ENCODE results near the gene GLT6D1. TPM values are rescaled to one million over a fixed set of nuclear protein-coding genes. Genes with fewer than 3 reads are reported as not detected.

GLT6D1 gene
- total RNA-seq, 1 donor from 2014 or later, result not detected

GRCh38 chr9:135660407-135660806 is 21.1 kb upstream of the GLT6D1 start:
- TF ChIP-seq CTCF (conservative IDR thresholded peaks at IDR 0.05; ENCODE audit: low read depth, low read length), result no peak
- no peak for DNase-seq (ENCODE audit: low read depth)
- no peak overlapping the region for H3K4me3 ChIP-seq (ENCODE audit: low read depth, low read length)

DNA sequence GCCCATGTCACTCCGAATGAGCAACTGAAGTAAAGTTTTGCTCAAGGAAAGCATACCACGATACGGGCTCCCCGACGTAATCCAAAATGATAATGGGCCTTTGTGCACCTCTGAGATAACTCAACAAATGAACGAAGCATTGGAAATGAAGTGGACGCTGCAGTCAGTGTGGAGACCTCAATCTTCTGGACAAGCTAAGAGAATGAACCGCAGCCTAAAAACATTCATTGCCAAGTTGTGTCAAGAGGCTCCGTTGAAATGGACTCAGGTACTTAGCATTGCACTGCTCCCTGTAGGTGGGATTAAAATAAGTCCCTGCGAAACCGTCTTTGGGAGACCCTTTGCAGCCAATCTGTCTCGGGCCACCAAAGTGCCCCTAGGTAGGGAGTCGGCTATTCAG is 19.9 kb upstream of the GLT6D1 start:
- no peak overlapping the region for H3K4me3 ChIP-seq (ENCODE audit: low read depth, low read length)
- TF ChIP-seq CTCF (conservative IDR thresholded peaks at IDR 0.05; ENCODE audit: low read depth, low read length), result no peak

GRCh38 chr9:135657416-135657815 is 18.1 kb upstream of the GLT6D1 start:
- no peak for TF ChIP-seq CTCF (conservative IDR thresholded peaks at IDR 0.05; ENCODE audit: low read depth, low read length)
- no peak overlapping the region for H3K4me3 ChIP-seq (ENCODE audit: low read depth, low read length)
- DNase-seq (ENCODE audit: low read depth), result no peak

More for the DNA sequence above, 19.9 kb upstream of the GLT6D1 start:
- DNase-seq (ENCODE audit: low read depth), result no peak

DNA sequence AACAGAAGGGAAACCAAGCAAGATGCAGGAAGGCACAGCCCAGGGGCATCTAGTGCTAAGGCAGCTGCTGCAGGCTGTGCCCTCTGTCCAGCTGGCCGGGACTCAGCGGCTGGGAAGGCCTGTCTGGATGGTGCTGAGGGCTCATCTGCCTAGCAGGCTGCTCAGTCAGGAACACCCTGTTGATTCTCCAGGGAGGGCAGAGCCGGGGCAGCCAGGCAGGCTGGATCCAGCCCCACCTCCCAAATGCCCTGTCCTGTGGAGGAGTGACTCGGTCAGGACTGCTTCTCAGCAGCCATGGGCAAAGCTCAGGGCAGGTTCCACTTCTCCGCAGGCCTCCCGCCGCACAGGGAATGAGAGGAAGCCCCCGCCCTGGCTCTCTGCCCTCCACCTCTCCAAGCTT is 16.0 kb upstream of the GLT6D1 start:
- DNase-seq (ENCODE audit: low read depth), result no peak
- TF ChIP-seq CTCF (conservative IDR thresholded peaks at IDR 0.05; ENCODE audit: low read depth, low read length), result no peak
- no peak overlapping the region for H3K4me3 ChIP-seq (ENCODE audit: low read depth, low read length)

GRCh38 chr9:135650408-135650807 is 11.1 kb upstream of the GLT6D1 start:
- H3K4me3 ChIP-seq (ENCODE audit: low read depth, low read length), result no peak overlapping the region
- TF ChIP-seq CTCF (conservative IDR thresholded peaks at IDR 0.05; ENCODE audit: low read depth, low read length), result no peak
- no peak for DNase-seq (ENCODE audit: low read depth)

- DNase-seq (ENCODE audit: low read depth), result no peak
- no peak for TF ChIP-seq CTCF (conservative IDR thresholded peaks at IDR 0.05; ENCODE audit: low read depth, low read length)
- H3K4me3 ChIP-seq (ENCODE audit: low read depth, low read length), result no peak overlapping the region
Observed at GRCh38 chr9:135649508-135649907, 10.2 kb upstream of the GLT6D1 start.

DNA sequence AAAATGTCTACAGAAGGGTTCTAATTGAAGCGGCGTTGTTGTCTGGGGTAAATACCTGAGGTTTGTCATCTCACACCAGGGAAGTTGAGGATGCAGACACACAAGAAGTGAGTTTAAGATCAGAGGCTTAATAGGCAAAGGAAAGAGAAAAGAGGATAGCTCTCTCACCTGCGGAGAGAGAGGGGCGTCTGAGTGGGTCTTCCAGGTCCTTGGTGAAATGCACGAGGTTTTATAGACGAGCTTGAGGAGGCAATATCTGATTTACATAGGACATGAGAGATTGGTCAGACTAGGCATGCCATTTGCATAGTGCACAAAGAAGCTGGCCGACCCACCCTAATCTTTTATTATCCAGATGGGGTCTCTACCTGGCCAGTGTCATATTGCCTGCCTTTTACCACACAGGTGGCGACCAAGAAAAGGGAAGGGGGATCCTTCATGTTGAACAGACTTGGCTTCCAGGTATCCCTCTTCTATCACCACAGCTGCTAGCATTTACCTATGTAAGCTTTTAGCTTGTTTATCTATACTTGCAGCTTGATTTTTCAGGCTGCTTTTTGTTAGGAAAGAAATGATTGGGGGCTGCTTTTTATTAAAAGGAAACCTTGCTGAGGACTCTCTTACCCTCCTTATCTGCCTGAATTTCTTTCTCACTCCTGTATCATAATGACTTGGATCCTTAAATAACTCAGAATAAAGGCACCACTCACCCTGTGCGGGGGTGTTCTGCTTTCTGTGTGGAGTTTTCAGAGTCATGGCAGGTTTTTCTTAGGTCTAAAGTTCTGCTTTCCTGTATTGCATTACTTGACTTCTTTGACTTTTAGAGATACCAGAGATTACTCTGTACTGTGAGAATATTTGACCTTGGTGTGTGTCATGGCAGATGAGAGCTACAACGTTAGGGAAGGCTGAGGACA is 9.4 kb upstream of the GLT6D1 start:
- H3K4me3 ChIP-seq (ENCODE audit: low read depth, low read length), result no peak overlapping the region
- TF ChIP-seq CTCF (conservative IDR thresholded peaks at IDR 0.05; ENCODE audit: low read depth, low read length), result no peak
- no peak for DNase-seq (ENCODE audit: low read depth)
